ENCODE results near the gene PDE4D. TPM values are rescaled to one million over a fixed set of nuclear protein-coding genes. Genes with fewer than 3 reads are reported as not detected.

Gene PDE4D
- total RNA-seq, 1 donor from 2014 or later, result 13.2 TPM

DNA sequence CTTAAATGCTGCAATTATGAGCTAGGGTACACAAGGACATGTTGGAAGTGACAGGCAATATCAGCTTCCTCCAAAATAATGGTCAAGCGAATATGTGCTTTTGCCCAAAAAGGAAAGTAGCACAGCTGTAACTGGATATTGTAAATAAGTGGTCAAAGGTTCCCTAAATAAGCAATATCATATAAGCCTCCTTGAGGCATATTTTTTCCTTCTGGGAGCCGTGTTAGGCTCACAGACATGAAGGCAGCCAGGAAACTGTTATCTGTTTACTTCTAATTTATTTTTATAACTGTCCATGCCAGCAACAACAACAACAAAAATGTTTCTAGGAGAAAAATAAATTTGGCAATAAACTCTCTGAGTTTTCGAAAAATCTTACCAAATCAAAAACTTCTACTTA, 648.3 kb downstream of the PDE4D start:
- TF ChIP-seq, protein P1, sequence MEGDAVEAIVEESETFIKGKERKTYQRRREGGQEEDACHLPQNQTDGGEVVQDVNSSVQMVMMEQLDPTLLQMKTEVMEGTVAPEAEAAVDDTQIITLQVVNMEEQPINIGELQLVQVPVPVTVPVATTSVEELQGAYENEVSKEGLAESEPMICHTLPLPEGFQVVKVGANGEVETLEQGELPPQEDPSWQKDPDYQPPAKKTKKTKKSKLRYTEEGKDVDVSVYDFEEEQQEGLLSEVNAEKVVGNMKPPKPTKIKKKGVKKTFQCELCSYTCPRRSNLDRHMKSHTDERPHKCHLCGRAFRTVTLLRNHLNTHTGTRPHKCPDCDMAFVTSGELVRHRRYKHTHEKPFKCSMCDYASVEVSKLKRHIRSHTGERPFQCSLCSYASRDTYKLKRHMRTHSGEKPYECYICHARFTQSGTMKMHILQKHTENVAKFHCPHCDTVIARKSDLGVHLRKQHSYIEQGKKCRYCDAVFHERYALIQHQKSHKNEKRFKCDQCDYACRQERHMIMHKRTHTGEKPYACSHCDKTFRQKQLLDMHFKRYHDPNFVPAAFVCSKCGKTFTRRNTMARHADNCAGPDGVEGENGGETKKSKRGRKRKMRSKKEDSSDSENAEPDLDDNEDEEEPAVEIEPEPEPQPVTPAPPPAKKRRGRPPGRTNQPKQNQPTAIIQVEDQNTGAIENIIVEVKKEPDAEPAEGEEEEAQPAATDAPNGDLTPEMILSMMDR (IDR thresholded peaks at IDR 0.05; ENCODE audit: partially characterized antibody, unreplicated experiment), result no peak
- no peaks in the 10 kb centered on the region for H3K9me3 Mint-ChIP-seq (ENCODE audit: unreplicated experiment)

DNA sequence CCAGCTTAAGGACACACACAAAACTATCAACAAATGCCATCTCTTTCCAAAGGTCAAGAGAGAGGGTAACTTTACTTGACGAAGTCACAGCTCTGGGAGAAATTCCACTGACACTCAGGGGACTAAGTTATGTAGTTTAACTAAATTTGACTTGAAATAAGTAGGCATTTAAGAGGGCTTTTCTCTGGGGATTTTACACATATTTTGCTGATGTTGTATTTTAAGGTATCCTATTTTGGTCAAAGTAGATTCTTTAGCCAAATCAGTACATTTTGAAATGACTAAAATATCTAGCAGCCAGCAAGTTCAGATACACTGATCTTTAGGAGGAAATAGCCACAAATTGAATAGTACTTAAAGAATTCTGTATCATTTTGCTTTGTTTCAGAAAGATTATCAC, 652.0 kb downstream of the PDE4D start:
- H3K27ac Mint-ChIP-seq (ENCODE audit: unreplicated experiment), result no peak overlapping the region
- H3K9me3 Mint-ChIP-seq (ENCODE audit: unreplicated experiment), result no peaks in the 10 kb centered on the region
- no peak for DNase-seq
- H3K4me3 Mint-ChIP-seq (ENCODE audit: unreplicated experiment), result no peak overlapping the region
- H3K27me3 Mint-ChIP-seq (ENCODE audit: unreplicated experiment), result no peaks in the 10 kb centered on the region
- TF ChIP-seq, protein P1 (IDR thresholded peaks at IDR 0.05; ENCODE audit: partially characterized antibody, unreplicated experiment), result no peak
- H3K36me3 Mint-ChIP-seq (ENCODE audit: unreplicated experiment), result no peaks in the 10 kb centered on the region
- H3K4me1 Mint-ChIP-seq (ENCODE audit: low read depth, unreplicated experiment), result no peaks in the 10 kb centered on the region

More for the DNA sequence above, 648.3 kb downstream of the PDE4D start:
- no peaks in the 10 kb centered on the region for H3K27me3 Mint-ChIP-seq (ENCODE audit: unreplicated experiment)
- no peak overlapping the region for H3K27ac Mint-ChIP-seq (ENCODE audit: unreplicated experiment)
- H3K36me3 Mint-ChIP-seq (ENCODE audit: unreplicated experiment), result no peaks in the 10 kb centered on the region
- no peak for DNase-seq
- no peak overlapping the region for H3K4me3 Mint-ChIP-seq (ENCODE audit: unreplicated experiment)
- H3K4me1 Mint-ChIP-seq (ENCODE audit: low read depth, unreplicated experiment), result no peaks in the 10 kb centered on the region

DNA sequence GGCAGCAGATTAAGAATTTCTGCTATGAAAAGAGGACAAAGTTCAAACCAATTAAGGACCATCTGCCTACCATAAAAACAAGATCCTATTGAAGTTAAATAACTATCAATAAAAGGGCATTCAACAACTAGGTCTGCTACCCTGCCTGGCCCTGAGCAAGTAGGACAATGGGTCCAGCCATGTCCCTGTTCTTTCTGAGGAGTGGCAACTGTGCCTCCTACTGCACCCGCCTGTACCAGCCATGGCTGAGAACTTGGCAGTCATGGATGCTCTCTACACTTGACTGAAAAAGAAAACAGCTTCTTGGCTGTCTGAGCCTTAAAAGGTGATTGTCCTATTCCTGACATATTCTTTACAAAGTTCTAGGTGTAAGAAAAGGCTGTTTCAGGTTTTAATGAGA, 652.4 kb downstream of the PDE4D start:
- Mint-ChIP-seq H3K4me1 (ENCODE audit: low read depth, unreplicated experiment) (no peaks in the 10 kb centered on the region), H3K36me3 (ENCODE audit: unreplicated experiment) (no peaks in the 10 kb centered on the region), H3K4me3 (ENCODE audit: unreplicated experiment) (no peak overlapping the region)

DNA sequence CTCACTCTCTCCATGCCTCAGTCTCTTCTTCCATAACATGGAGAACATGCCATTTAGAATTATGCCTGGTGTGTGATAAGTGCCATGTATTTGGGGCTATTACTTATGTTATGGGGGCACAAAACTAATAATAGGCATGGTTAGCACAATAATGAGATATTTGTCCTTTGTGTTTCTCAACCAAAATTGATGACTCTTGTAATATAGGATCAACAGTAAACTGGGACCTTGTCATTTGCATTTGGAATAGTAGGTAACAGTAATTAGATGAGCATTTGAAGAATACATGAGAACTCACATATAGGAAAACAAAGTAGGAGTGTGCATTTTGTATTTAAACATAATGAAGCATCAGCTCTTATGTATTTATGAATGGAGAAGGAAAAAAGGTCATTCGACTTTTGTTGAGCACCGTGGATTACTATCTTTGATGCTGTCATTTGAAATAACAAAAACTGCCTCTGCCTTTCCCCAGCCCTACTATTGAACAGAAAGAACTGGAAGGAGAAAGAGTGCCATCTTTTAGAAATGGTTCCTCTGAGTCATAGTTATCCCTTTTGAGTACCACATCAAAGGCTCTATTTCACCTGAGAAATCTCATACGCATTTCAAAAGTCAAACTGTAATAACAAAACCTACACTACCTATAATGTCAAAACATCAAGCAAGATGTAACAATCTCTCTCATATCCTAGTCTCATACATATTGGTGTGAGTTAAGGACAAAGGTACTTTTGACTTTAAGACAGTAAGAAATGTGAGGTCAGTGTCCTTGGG, 655.2 kb downstream of the PDE4D start:
- DNase-seq, result no peak
- H3K4me1 Mint-ChIP-seq (ENCODE audit: low read depth, unreplicated experiment), result no peaks in the 10 kb centered on the region
- no peaks in the 10 kb centered on the region for H3K9me3 Mint-ChIP-seq (ENCODE audit: unreplicated experiment)
- no peaks in the 10 kb centered on the region for H3K27me3 Mint-ChIP-seq (ENCODE audit: unreplicated experiment)
- H3K4me3 Mint-ChIP-seq (ENCODE audit: unreplicated experiment), result no peak overlapping the region
- H3K36me3 Mint-ChIP-seq (ENCODE audit: unreplicated experiment), result no peaks in the 10 kb centered on the region
- no peak overlapping the region for H3K27ac Mint-ChIP-seq (ENCODE audit: unreplicated experiment)
- TF ChIP-seq, protein P1 (IDR thresholded peaks at IDR 0.05; ENCODE audit: partially characterized antibody, unreplicated experiment), result no peak

More for the DNA sequence above, 652.4 kb downstream of the PDE4D start:
- TF ChIP-seq, protein P1 (IDR thresholded peaks at IDR 0.05; ENCODE audit: partially characterized antibody, unreplicated experiment), result no peak
- no peaks in the 10 kb centered on the region for H3K9me3 Mint-ChIP-seq (ENCODE audit: unreplicated experiment)
- H3K27ac Mint-ChIP-seq (ENCODE audit: unreplicated experiment), result no peak overlapping the region
- DNase-seq, result no peak
- H3K27me3 Mint-ChIP-seq (ENCODE audit: unreplicated experiment), result no peaks in the 10 kb centered on the region

DNA sequence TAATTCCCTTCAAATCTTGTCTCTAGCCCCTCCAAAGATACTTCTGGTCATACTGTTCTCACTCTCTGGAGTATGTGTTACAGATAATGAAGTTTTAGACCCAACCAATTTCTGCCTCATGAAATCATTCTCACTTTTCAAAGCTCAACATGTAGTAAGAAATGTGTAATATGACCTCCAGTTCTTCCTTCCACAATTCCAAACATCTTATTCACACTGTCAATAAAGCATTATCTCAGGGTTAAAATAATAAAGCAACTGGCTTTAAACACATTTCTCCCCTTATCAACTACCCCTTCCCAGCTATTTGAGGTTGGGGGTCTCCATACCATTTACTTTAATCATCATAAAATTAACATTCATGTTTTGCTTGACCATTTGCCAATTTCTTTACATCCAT, 656.5 kb downstream of the PDE4D start:
- Mint-ChIP-seq H3K36me3 (ENCODE audit: unreplicated experiment) (no peaks in the 10 kb centered on the region), H3K4me1 (ENCODE audit: low read depth, unreplicated experiment) (no peaks in the 10 kb centered on the region)

More for the DNA sequence above, 656.5 kb downstream of the PDE4D start:
- TF ChIP-seq, protein P1 (IDR thresholded peaks at IDR 0.05; ENCODE audit: partially characterized antibody, unreplicated experiment), result no peak
- H3K9me3 Mint-ChIP-seq (ENCODE audit: unreplicated experiment), result no peaks in the 10 kb centered on the region
- H3K4me3 Mint-ChIP-seq (ENCODE audit: unreplicated experiment), result no peak overlapping the region
- no peak for DNase-seq
- no peaks in the 10 kb centered on the region for H3K27me3 Mint-ChIP-seq (ENCODE audit: unreplicated experiment)
- H3K27ac Mint-ChIP-seq (ENCODE audit: unreplicated experiment), result no peak overlapping the region
